ENCODE data around the gene NMT1. TPM values are rescaled to one million over a fixed set of nuclear protein-coding genes. Genes with fewer than 3 reads are reported as not detected.

The NMT1 gene
- total and polyA plus RNA-seq, 2 of the 13 experiments (the other 11 are each of a cell fraction or from before 2014, with no cell fraction given), result 75.7 to 142 TPM

- TF ChIP-seq AKNA (CRISPR knock-in tag; IDR thresholded peaks at IDR 0.05; ENCODE audit: borderline replicate concordance) (peak; percentile 72; the same call in 1 of the 2 replicates), HDAC2 (CRISPR knock-in tag; IDR thresholded peaks at IDR 0.05) (peak; percentile 79), GABPB1 (CRISPR knock-in tag; IDR thresholded peaks at IDR 0.05) (peak; percentile 79), ZNF678 (CRISPR knock-in tag; IDR thresholded peaks at IDR 0.05) (0 out of 2 replicates have a peak, but pooled peaks have one; percentile 39), ZFP82 (CRISPR knock-in tag; IDR thresholded peaks at IDR 0.05; ENCODE audit: borderline replicate concordance) (peak; percentile 96), HOXA3 (CRISPR knock-in tag; IDR thresholded peaks at IDR 0.05) (peak; percentile 82), HNRNPLL (IDR thresholded peaks at IDR 0.05; ENCODE audit: low read depth, low read length, poor library complexity, severe bottlenecking) (peak; percentile 34), ZNF335 (CRISPR knock-in tag; IDR thresholded peaks at IDR 0.05) (peak; percentile 94), KLF9 (CRISPR knock-in tag; IDR thresholded peaks at IDR 0.05; ENCODE audit: low read depth) (peak; percentile 81; the same call in 1 of the 2 replicates), HNF4A (CRISPR knock-in tag; IDR thresholded peaks at IDR 0.05) (peak; percentile 82), KAT7 (CRISPR knock-in tag; IDR thresholded peaks at IDR 0.05; ENCODE audit: borderline replicate concordance) (peak; percentile 98), MBNL3 (CRISPR knock-in tag; conservative IDR thresholded peaks at IDR 0.05) (no peak), NRL (CRISPR knock-in tag; IDR thresholded peaks at IDR 0.05; ENCODE audit: borderline replicate concordance) (peak; percentile 92), TSC22D2 (CRISPR knock-in tag; IDR thresholded peaks at IDR 0.05; ENCODE audit: borderline replicate concordance) (0 out of 2 replicates have a peak, but pooled peaks have one; percentile 90), ZNF788 (CRISPR knock-in tag; IDR thresholded peaks at IDR 0.05; ENCODE audit: borderline replicate concordance) (peak; percentile 78), DZIP1 (CRISPR knock-in tag; IDR thresholded peaks at IDR 0.05) (peak; percentile 81; the same call in 1 of the 2 replicates), ZNF550 (CRISPR knock-in tag; IDR thresholded peaks at IDR 0.05; ENCODE audit: borderline replicate concordance) (0 out of 2 replicates have a peak, but pooled peaks have one; percentile 72), EEA1 (CRISPR knock-in tag; IDR thresholded peaks at IDR 0.05; ENCODE audit: borderline replicate concordance) (peak; percentile 98), SAFB2 (CRISPR knock-in tag; IDR thresholded peaks at IDR 0.05; ENCODE audit: borderline replicate concordance, low read depth) (peak; percentile 79), PITX1 (CRISPR knock-in tag; IDR thresholded peaks at IDR 0.05) (peak; percentile 88), SP2 (CRISPR knock-in tag; IDR thresholded peaks at IDR 0.05) (peak; percentile 73), HOXA5 (CRISPR knock-in tag; IDR thresholded peaks at IDR 0.05) (peak; percentile 73; the same call in 1 of the 2 replicates), MYNN (CRISPR knock-in tag; IDR thresholded peaks at IDR 0.05; ENCODE audit: low read depth) (peak; percentile 72)
These were observed 74.3 kb downstream of the NMT1 start, which contains the start of gene ACBD4 (continued) for GRCh38 chr17:45135192-45135977.

Measured in HepG2 (cell line).